Tibial nerve (tissue), 4 donors: ENCODE results near the gene ASGR2. TPM values are rescaled to one million over a fixed set of nuclear protein-coding genes. Genes with fewer than 3 reads are reported as not detected.

Experiments used
- DNase-seq, 2 donors: peaks; one replicate each; pipeline ENCODE4 v3.0.0-alpha.2; 2019; ENCODE audit warnings: low spot score in 2 of 2
- H3K27ac ChIP-seq, 4 donors: fragments of 200-600 bp; sonication (generic) in 3 of 4; one replicate each; pipeline ENCODE4 v1.5.1; 2017 to 2019; ENCODE audit warnings: mild to moderate bottlenecking in 1 of 4
- H3K27me3 ChIP-seq, 2 donors: fragments of 200-600 bp; sonication (generic) in 1 of 2; one replicate each; pipeline versions ENCODE4 v1.5.1 to v1.6.0; 2017 to 2019
- H3K36me3 ChIP-seq, 3 donors: fragments of 200-600 bp; sonication (generic); one replicate each; pipeline ENCODE4 v1.5.1; 2018 to 2019
- H3K4me1 ChIP-seq, 4 donors: fragments of 200-600 bp; sonication (generic) in 3 of 4; one replicate each; pipeline ENCODE4 v1.5.1; 2017 to 2019
- H3K4me3 ChIP-seq, 4 donors: fragments of 200-600 bp; sonication (generic) in 3 of 4; one replicate each; pipeline ENCODE4 v1.5.1; 2017 to 2019; ENCODE audit warnings: mild to moderate bottlenecking in 1 of 4, moderate library complexity in 1 of 4
- H3K9me3 ChIP-seq, 4 donors: fragments of 200-600 bp; sonication (generic) in 3 of 4; one replicate each; pipeline ENCODE4 v1.5.1; 2017 to 2019
- CTCF ChIP-seq, 5 experiments: fragments of 200-600 bp in 3 of 5; fragments of 450-650 bp in 2 of 5; sonication (generic) in 3 of 5; IDR thresholded peaks; one replicate each; pipeline ENCODE4 v1.5.1; 2016 to 2019; ENCODE audit warnings: antibody characterized with exemption in 5 of 5, mild to moderate bottlenecking in 3 of 5, moderate library complexity in 2 of 5
- EP300 ChIP-seq, 2 donors: sonication (generic); formaldehyde crosslinking; IDR thresholded peaks; one replicate each; pipeline ENCODE4 v1.6.1; 2017; ENCODE audit warnings: antibody characterized with exemption in 2 of 2, mild to moderate bottlenecking in 1 of 2
- POLR2A ChIP-seq, 2 donors: fragments of 450-650 bp; IDR thresholded peaks; one replicate each; pipeline ENCODE4 v1.6.1; 2017; ENCODE audit warnings: antibody characterized with exemption in 2 of 2, mild to moderate bottlenecking in 2 of 2, moderate library complexity in 2 of 2
- WGBS, 2 donors: methylation state at CpG; one replicate each; pipeline ENCODE4 v1.1.5; 2018; 5-methylcytosine and 5-hydroxymethylcytosine counted together
- total RNA-seq, 4 donors: library from RNA; depleted of rRNA; stranded (reverse); fragments of >200 nt; gene quantifications; one replicate each; pipeline ENCODE4 v1.1.0, GENCODE V29; 2016

The ASGR2 gene
- total RNA-seq, 4 donors from 2014 or later, result 0.60 TPM; not detected in 3

- Histone ChIP-seq H3K36me3 (no peaks in the 10 kb centered on the region), H3K27ac (peak overlapping the region in 1 of 4 donors; percentile 60), H3K9me3 (peaks cover 0 to 4% (median 0%) of the 10 kb centered on the region in 4 donors), H3K27me3 (peaks cover 0 to 11% of the 10 kb centered on the region in 2 donors), H3K4me1 (peaks cover 0 to 14% (median 1%) of the 10 kb centered on the region in 4 donors), H3K4me3 (no peak overlapping the region)
- no peak for DNase-seq
- TF ChIP-seq POLR2A (IDR thresholded peaks at IDR 0.05) (no peak), CTCF (IDR thresholded peaks at IDR 0.05) (no peak), EP300 (IDR thresholded peaks at IDR 0.05) (peak in 1 of 2 donors; percentile 60)
- WGBS, 2 donors, result 55 to 68% methylated on average over 18 to 19 of the region's 19 CpGs
Measured at GRCh38 chr17:7114875-7115614, 423 bp upstream of the ASGR2 start.

GRCh38 chr17:7113273-7114071 is 1.1 kb downstream of the ASGR2 start:
- 87 to 93% methylated on average over 15 of the region's 15 CpGs for WGBS, 2 donors
- peaks cover 0 to 2% (median 0%) of the 10 kb centered on the region in 4 donors for H3K4me1 ChIP-seq
- peaks cover 0 to 11% of the 10 kb centered on the region in 2 donors for H3K27me3 ChIP-seq
- peaks cover 0 to 4% (median 0%) of the 10 kb centered on the region in 4 donors for H3K9me3 ChIP-seq
- H3K27ac ChIP-seq, result no peak overlapping the region
- TF ChIP-seq CTCF (IDR thresholded peaks at IDR 0.05) (no peak), POLR2A (IDR thresholded peaks at IDR 0.05) (no peak), EP300 (IDR thresholded peaks at IDR 0.05) (no peak)
- no peak overlapping the region for H3K4me3 ChIP-seq
- no peak for DNase-seq
- H3K36me3 ChIP-seq, result no peaks in the 10 kb centered on the region

- H3K4me3 ChIP-seq, result no peak overlapping the region
- peaks cover 0 to 11% of the 10 kb centered on the region in 2 donors for H3K27me3 ChIP-seq
- DNase-seq, result no peak
- H3K36me3 ChIP-seq, result no peaks in the 10 kb centered on the region
- no peak for TF ChIP-seq CTCF (IDR thresholded peaks at IDR 0.05)
- TF ChIP-seq POLR2A (IDR thresholded peaks at IDR 0.05), result no peak
- no peak for TF ChIP-seq EP300 (IDR thresholded peaks at IDR 0.05)
- H3K9me3 ChIP-seq, result peaks cover 0 to 4% (median 0%) of the 10 kb centered on the region in 4 donors
- peaks cover 0 to 2% (median 0%) of the 10 kb centered on the region in 4 donors for H3K4me1 ChIP-seq
- 51 to 65% methylated on average over 9 to 10 of the region's 10 CpGs for WGBS, 2 donors
- no peak overlapping the region for H3K27ac ChIP-seq
Measured at GRCh38 chr17:7112510-7113108, 2.0 kb downstream of the ASGR2 start.

GRCh38 chr17:7111784-7112509 is 2.7 kb downstream of the ASGR2 start:
- Histone ChIP-seq H3K27ac (no peak overlapping the region), H3K27me3 (peaks cover 0 to 11% of the 10 kb centered on the region in 2 donors), H3K36me3 (no peaks in the 10 kb centered on the region), H3K4me3 (no peak overlapping the region), H3K4me1 (peaks cover 0 to 2% (median 0%) of the 10 kb centered on the region in 4 donors), H3K9me3 (no peaks in the 10 kb centered on the region)
- TF ChIP-seq EP300 (IDR thresholded peaks at IDR 0.05) (no peak), POLR2A (IDR thresholded peaks at IDR 0.05) (no peak), CTCF (IDR thresholded peaks at IDR 0.05) (no peak)
- 28 to 35% methylated on average over 11 to 12 of the region's 12 CpGs for WGBS, 2 donors
- no peak for DNase-seq
